NCI-H748 (cell line): Measurements from ENCODE around the gene COPZ1.
A peak's percentile ranks its signal among the peaks of the same experiment; 100 is the strongest.
"Not testable (repeated sequence)": the region's sequence is repeated elsewhere in the genome, so short reads cannot be mapped to it uniquely, and the experiment has no call there.

Source experiments
- DNase-seq: peaks from one replicate; lab custom pipeline; 2025; ENCODE audit not compliant: unreplicated experiment; lab: John Stamatoyannopoulos, UW

COPZ1 gene, protein sequence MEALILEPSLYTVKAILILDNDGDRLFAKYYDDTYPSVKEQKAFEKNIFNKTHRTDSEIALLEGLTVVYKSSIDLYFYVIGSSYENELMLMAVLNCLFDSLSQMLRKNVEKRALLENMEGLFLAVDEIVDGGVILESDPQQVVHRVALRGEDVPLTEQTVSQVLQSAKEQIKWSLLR

DNA sequence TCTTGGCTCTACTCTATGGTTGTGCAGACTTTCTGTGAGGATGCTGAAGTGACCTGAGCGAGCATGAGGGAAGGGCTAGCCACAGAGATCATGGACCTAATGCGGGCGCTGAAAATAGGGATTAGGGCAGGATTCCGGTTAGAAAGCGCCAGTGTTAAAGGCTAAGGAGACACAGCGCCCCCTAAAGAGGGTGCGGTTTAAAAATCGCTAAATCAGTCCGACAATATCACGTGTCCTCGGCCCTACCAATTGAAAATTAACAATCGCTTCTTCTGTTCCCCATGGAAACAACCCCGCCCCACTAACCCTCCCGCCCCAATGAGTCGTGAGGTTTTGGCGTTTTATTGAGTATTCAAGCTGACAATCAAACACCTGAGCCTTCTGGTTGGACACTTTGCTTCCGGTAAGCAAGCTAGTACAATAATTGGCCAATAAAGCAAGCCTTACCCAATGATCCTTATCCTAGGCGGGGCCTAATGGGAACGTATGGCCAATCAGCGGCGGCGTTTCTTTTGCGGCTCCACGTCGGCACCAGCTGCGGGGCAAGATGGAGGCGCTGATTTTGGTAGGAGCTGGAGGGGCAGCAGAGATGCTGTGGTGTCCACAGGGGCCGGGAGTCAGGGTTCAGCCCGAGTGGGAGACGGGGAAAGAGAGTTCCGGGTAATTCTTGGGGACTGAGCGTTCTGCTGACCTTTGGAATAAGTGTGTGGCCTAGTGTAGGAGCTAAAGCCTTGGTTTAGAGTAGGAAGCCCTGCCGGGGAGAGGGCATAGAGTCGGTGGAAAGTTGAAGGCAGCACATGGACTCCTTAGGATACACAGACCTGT is at the start of gene COPZ1:
TSS of gene COPZ1 (plus strand) at position 515 of the 825 bp plus-strand sequence. CDS start at position 548, 33 bp downstream.
- peak; percentile 100 for DNase-seq

DNA sequence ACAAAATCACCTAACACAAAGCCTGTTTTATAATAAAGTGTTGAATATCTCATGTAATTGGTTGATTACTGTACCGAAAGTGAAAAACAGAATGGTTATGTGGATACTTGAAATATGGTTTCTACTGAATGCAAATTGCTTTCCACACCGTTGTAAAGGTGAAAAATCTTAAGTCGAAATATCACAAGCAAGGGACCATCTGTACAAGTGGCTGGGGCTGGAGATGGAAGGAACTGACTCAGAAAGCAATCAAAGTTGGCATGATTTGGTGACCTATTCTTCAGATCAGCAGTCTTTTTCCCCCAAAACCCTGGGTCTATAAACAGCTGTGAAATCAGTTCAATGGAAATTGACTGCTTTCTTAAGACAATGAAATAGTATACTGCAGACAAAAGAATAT is 48.6 kb upstream of the COPZ1 start:
- no peak for DNase-seq

DNA sequence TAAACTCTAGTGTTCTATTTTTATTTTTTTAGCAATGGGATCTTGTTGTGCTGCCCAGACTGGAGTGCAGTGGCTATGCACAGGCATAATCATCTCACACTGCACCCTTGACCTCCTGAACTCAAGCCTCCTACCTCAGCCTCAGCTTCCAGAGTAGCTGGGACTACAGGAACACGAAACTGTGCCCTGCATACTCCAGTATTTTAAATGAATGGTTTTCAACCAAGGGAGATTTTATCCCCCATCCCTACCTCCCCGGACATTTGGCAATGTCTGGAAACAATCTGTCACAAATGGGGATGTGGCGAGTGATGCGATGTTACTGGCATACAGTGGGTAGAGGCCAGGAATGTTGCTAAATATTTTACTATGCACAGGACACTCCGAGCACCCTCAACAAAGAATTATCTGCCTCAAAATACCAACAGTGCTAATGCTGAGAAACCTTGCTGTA is 47.1 kb upstream of the COPZ1 start:
- DNase-seq = no peak

DNA sequence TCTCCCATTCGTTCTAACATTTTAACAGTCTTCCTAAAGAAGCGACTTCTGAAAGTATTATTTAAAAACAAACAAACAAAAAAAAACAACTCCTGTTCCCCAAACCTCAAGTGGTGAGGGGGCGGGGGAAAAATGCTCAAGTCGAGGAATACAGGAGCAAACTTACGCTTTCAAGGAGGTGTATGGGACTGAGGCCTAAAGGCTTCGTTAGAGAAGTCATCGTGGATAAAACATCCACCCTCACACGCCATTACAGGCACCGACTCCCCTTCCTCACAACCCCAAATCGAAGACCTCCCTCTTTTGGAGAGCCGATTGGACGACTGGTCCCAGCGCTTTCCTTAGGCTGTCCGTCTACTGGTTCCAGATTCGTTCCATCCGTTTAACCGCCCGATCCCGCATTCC is 45.7 kb upstream of the COPZ1 start:
- no peak for DNase-seq

DNA sequence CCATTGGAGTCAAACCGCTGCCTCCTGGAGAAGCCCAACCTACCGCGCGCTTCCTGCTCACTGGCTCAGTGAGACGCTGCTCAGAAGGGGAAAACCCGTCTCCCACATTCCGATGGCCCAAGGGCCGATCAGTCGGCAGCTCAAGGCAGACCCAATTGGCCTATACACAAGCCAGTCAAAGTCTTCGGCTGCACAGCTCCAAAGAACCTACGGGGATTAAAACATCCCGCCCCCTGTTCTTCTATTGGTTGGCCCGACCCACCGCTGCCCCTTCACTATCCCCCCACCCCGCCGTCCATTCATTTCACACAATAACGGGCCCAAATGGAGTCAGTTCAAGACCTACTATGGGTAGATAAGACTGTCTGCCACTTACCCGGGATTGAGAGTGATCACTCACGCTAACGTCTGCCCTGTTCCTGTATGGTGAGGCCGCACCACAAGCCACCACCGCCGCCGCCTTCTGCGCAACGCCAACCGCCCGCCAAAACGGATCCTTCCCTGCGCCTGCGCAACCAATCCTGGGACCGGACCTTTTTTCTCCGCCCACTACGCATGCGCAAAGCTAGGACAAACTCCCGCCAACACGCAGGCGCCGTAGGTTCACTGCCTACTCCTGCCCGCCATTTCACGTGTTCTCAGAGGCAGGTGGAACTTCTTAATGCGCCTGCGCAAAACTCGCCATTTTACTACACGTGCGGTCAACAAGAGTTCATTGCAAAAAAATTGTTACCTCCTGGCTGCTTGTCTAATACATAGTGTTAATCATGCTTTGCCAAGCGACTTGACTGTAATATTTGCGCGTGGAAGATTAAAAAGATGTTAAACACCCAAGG is 45.1 kb upstream of the COPZ1 start, which contains the start of gene CBX5:
TSS of gene CBX5 (minus strand) at position 491 of the 836 bp plus-strand sequence. CDS start 22,472 bp downstream, outside the sequence.
- peak; percentile 99 for DNase-seq

DNA sequence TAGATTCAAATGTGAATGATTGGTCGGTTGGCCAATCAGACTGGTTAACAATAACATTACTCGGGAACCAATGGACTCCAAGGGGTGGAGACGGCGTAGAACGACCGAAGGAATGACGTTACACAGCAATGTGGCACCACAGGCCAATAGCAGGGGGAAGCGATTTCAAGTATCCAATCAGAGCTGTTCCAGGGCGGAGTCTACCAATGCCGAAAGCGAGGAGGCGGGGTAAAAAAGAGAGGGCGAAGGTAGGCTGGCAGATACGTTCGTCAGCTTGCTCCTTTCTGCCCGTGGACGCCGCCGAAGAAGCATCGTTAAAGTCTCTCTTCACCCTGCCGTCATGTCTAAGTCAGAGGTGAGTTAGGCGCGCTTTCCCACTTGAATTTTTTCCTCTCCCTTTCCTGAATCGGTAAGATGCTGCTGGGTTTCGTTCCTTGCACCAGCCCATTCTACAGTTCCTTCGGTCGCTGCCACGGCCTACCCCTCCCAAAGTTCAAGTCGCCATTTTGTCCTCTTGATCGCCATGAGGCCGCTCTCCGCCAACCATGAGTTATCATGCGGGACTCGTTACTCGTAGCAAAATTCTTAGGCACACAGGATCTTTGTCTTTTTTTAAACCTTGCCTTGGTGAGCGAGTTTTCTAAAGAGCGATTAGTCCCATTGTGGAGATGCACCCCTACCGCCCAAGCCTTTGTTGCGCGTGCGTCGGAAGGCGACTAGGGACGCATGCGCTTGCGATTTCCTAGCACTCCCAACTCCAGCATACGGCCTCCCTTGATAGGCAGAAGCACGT is 44.3 kb upstream of the COPZ1 start, which contains the start of gene HNRNPA1:
TSS of gene HNRNPA1 (plus strand) at position 259 of the 793 bp plus-strand sequence. CDS start at position 341, 82 bp downstream.
- peak; percentile 99 for DNase-seq

DNA sequence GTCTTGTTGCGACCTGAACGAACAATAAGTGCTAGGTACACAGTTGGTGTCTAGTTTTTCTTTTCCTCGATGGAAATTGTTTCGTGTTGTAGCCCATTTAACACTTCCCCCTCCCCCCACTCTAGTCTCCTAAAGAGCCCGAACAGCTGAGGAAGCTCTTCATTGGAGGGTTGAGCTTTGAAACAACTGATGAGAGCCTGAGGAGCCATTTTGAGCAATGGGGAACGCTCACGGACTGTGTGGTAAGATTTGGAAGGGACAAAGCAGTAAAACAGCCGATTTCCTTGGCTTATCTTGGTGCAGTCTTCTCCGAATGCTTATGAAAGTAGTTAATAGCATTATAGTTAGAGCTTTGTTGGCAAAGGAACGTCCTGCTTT is 43.7 kb upstream of the COPZ1 start:
- DNase-seq = not testable (repeated sequence)

DNA sequence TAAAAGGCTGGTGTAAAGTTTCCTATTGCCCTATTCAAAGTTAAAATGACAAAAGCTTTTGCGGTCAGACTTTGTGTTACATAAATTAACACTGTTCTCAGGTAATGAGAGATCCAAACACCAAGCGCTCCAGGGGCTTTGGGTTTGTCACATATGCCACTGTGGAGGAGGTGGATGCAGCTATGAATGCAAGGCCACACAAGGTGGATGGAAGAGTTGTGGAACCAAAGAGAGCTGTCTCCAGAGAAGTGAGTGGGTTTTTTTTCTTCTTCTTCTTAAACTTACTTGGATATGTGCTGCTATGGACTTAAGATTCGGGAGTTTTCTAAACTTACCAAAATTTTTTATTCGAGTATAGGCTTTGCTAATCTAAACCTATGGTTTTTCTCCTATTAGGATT is 43.2 kb upstream of the COPZ1 start:
- not testable (repeated sequence) for DNase-seq

DNA sequence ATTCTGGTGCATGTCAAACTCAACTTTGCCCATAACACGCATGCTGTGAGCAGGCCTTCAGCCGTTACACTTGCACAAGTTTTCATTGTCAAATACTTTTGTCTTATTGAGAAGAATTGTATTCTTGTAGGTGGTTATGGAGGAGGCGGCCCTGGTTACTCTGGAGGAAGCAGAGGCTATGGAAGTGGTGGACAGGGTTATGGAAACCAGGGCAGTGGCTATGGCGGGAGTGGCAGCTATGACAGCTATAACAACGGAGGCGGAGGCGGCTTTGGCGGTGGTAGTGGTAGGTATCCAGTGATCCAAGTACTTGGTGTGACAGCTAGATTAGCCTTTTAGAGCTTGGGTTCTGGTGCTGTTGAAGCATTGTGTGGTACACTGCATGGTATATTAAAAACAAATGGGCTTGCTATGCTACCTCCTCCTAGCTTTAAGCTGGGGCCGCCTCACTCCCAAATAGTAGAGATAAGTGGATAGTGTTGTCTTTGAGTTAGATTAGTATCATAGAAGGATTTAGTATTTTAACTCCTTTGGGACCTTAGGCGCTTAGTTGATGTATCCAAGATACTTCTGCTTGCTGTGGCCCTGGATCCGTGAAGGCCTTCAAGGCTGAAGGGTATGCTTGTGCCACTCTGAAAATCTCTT is 41.9 kb upstream of the COPZ1 start:
- no peak for DNase-seq

DNA sequence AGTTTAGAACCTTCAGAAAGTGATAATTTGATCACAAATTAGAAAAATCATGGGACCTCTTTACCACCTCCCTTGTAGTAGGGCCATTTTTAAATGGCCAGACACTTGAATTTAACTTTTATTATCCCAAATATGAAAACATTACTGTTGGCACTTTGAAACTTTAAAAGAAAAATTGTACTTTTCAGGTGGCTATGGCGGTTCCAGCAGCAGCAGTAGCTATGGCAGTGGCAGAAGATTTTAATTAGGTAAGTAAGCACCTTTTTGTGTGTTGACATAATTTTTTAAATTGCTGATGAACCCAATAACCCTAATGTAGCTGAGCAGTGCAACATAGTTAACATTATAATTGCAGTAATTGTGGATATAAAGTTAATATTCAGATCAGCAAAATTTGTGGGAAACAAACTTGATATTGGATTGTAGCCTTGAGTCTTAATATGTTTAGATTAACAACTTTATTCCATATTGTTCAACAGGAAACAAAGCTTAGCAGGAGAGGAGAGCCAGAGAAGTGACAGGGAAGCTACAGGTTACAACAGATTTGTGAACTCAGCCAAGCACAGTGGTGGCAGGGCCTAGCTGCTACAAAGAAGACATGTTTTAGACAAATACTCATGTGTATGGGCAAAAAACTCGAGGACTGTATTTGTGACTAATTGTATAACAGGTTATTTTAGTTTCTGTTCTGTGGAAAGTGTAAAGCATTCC is 40.7 kb upstream of the COPZ1 start:
- not testable (repeated sequence) for DNase-seq

DNA sequence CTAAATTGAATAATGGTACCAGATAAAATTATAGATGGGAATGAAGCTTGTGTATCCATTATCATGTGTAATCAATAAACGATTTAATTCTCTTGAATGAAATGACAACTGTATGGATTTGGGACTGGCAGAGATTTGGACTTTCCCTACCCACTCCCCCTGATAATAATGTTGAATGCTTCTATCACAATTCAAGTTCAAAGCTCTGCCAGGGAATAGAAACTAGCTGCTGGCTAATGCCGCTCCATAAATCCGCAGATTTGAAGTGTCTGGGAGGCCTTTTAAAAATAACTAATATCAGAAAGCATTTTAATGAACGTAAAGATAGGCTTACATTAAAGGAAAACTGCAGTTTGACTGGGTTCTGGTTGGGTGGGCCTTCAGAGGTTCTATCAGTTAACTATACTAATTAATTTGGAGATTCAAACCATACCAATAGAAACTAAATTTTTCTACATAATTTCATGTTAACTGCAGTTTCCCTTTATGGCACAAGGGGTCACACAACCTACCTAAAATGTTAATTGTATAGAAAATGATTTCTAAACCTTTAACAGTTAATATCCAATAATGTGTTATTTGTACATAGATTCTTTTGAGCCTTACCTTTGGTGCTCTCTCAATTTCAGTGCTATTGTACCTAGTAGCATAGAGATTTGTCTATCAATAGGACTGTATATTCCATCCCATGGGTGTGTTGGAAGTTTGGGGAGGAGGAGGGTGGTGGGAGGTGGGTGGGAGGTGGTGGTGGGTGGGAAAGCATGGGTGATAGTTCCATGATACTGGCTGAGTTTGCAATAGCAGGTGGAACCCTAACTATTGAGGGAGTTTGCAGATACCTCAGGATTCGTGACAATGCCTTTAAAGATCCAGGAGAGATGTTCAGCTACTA is 39.5 kb upstream of the COPZ1 start:
- no peak for DNase-seq

DNA sequence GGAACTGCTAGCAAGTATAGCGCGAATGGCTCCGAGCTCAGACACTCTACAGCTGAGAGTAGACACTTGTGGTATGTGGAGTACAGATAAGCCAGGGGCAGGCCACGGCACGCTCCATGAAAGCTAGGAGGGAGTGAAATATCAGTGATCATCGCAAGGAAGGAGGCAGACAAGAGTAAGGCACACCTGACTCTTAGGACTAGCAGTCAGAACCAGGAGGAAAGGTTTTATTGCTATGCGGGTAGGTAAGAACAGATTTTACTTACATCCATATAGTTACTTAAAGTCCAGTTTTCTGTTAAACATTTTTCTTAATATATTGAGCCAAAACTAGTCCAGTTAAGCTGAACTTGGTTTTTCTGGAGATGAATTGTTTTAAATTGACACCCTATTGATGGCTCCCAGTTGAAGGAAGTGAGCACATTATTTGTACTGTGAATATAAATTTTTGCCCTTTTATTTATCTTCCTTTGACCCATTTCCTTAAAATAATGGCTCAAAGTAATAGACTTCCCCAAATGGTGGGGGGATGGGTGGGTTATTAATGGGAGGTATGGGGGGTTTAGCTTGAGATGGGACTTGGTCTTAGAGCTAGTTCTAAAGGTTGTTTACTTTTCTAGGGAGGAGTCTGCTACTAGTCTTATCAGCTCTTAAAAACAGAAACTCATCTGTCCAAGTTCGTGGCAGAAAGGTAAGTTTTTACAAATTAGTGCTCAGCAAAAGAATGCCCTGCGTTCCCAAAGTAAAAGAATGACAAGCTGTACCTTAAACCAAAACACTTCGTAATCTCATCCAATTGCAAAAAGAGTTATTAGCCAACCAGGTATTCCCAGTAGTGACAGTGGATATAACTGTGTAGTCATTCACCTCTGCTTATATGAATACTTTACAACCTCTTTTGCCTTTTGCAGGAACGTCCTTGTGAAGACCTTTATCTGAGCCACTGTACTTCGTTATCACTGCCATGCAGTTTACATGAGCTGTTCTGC is 38.6 kb upstream of the COPZ1 start:
- DNase-seq = no peak

DNA sequence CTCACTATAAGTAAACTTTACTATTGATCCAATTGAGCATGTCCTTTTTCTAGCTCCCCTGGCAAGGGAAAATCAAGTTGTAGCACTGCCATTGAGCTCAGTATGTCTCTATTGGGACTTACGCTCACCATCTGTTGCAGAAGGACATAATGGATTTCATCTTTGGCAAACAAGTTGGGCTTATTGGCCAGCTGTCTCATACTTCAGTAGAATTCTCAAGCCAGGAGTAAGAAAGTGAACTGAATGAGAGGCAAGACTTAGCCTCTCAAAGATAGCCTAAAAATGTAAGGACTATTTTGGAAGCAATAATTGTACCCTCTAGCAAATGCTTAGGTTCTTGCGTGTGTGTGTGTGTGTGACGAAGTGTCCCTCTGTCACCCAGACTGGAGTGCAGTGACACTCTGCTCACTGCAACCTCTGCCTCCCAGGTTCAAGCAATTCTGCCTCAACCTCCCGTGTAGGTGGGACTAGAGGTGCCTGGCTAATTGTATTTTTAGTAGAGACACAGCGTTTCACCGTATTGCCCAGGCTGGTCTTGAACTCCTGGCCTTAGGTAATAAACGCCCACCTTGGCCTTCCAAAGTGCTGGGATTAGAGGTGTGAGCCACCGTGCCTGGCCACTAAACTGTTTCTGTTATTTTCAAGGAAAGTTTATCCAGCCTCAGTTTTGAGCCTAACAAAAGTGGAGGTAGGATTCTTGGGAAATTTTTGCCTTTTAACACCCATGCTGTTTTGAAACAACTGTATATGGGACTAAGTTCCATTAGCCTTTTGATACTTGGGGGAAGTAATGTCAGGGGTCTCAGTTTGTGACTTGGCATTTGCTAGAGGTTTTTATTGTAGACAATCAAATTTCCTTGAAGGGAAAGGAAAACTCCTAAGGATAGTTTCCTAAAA is 37.4 kb upstream of the COPZ1 start:
- no peak for DNase-seq

DNA sequence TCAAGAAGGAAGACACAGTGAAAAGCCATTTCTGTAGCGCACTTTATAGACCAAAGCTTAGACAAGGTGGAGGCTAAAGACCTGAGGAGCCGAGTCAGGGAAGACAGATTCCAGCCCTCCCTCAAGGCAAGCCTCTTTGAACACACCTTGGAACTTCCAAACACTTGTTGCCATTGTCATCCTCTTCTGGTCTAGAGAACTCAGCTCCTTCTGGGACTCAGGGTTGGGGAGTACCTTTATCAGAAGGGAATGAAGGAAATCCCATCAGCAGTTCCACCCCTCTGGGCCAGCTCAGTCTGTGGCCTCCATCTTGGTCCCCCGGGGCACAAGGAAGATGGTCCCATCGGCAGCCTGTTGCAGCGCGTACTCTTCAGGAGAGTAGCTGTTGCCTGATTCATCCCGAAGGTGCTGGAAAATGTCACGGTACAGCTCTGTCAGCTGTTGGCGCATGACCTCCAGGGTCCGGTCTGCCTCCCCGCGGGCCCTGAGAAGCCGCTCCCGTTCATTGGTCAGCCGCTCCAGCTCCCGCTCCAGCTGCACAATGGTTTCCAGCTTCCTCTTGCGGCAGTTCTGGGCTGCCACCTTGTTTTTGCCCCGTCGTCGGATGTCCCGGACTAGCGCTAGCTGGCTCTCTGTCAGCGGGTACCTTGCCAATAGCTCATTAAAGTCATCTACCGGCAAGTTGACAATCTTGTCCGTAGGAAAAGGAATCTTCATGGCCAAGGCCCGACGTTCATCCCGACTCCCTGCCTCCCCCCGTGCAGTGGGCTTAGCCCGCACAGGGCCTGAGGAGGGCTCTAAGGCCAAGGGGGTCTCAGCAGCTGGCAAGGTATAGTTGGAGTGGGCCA is 32.6 kb upstream of the COPZ1 start:
- no peak for DNase-seq

DNA sequence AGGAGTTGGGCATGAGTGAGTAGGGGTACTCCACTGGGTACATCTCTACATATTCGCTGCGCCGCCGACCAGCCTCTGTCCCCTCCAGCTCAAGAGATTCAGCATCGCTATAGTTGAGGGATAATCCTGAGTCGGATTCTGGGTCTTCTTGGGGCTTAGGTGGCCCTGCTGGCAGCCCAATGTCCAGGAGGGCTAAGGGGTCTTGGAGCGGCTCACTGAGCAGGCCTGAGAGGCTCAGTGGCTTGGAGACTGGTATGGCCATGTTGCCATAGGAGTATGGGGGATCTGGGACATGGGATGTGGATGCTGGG is 32.0 kb upstream of the COPZ1 start:
- no peak for DNase-seq
